Measurements from ENCODE around the gene RAB35.

DNA sequence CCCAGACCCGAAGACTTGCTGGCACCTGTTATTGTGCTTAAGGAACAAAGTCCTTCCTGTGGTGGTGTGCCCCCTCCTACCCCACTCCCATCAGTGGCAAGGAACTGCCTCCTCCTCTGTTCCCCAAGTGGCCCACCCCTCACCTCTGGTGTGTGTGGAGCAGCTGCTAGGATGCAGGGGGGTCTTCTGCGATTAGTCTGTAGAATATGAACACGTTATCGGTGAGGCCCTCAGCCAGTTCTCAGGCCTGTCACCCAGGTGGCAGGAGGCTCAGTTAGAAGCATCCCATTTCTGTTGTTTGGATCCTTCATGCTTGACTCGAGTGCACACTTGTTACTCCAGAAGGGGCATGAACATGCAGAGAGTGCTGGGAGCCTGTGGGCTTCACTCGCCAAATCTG lies 39.3 kb downstream of the RAB35 start:
- TF ChIP-seq, protein P1, sequence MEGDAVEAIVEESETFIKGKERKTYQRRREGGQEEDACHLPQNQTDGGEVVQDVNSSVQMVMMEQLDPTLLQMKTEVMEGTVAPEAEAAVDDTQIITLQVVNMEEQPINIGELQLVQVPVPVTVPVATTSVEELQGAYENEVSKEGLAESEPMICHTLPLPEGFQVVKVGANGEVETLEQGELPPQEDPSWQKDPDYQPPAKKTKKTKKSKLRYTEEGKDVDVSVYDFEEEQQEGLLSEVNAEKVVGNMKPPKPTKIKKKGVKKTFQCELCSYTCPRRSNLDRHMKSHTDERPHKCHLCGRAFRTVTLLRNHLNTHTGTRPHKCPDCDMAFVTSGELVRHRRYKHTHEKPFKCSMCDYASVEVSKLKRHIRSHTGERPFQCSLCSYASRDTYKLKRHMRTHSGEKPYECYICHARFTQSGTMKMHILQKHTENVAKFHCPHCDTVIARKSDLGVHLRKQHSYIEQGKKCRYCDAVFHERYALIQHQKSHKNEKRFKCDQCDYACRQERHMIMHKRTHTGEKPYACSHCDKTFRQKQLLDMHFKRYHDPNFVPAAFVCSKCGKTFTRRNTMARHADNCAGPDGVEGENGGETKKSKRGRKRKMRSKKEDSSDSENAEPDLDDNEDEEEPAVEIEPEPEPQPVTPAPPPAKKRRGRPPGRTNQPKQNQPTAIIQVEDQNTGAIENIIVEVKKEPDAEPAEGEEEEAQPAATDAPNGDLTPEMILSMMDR (IDR thresholded peaks at IDR 0.05) = no peak
- no peak for TF ChIP-seq POLR2A (IDR thresholded peaks at IDR 0.05)
- no peak for TF ChIP-seq POLR2AphosphoS5 (IDR thresholded peaks at IDR 0.05; ENCODE audit: insufficient read depth in 1 of 2, low read depth in 1 of 2)

Data from vagina (tissue), 2 donors.